ENCODE measurements around the gene DYRK1A.

Gene DYRK1A

GRCh38 chr21:37405629-37406028 lies 39.1 kb downstream of the DYRK1A start:
- Histone ChIP-seq H3K36me3 (ENCODE audit: control insufficient read depth in 2 of 2, insufficient read depth in 1 of 2, low read length in 2 of 2) (no peaks in the 10 kb centered on the region), H3K27ac (ENCODE audit: extremely low read depth, low read depth, low read length) (no peak overlapping the region), H3K9me3 (ENCODE audit: control insufficient read depth, insufficient read depth, low read depth, low read length) (no peaks in the 10 kb centered on the region), H3K4me1 (ENCODE audit: control insufficient read depth, insufficient read depth, low read length) (peaks cover 2% of the 10 kb centered on the region; the same call in 1 of the 2 replicates), H3K4me3 (ENCODE audit: low read depth, low read length) (no peak overlapping the region)
- TF ChIP-seq ZNF513 (tag by site-specific recombination; IDR thresholded peaks at IDR 0.05) (no peak), ZNF624 (tag by site-specific recombination; IDR thresholded peaks at IDR 0.05) (no peak), ZNF747 (tag by site-specific recombination; IDR thresholded peaks at IDR 0.05) (no peak), YY2 (tag by site-specific recombination; IDR thresholded peaks at IDR 0.05) (no peak)
- ChIA-PET CTCF (interaction anchor here (1.3 kb wide), 1 partner anchor 12 kb away, joined by 6 read pairs; no protein-coding TSS in a partner anchor), POLR2A (no interaction called here)

- ChIA-PET CTCF (interaction anchor here (0.6 to 2.2 kb wide), 5 partner anchors 11 to 175 kb away, joined by 3 to 12 read pairs (median 6); no protein-coding TSS in a partner anchor), POLR2A (interaction anchor here (0.8 kb wide), 1 partner anchor 9 kb away, joined by 3 read pairs; no protein-coding TSS in a partner anchor)
- peak; percentile 51; the same call in 1 of the 2 replicates for TF ChIP-seq WT1 (tag by site-specific recombination; IDR thresholded peaks at IDR 0.05)
- 0 out of 2 replicates have a peak, but pooled peaks have one; percentile 37 for TF ChIP-seq ZNF664 (tag by site-specific recombination; IDR thresholded peaks at IDR 0.05)
- no peak for TF ChIP-seq FEZF1 (tag by site-specific recombination; IDR thresholded peaks at IDR 0.05)
- TF ChIP-seq PRDM6 (tag by site-specific recombination; IDR thresholded peaks at IDR 0.05): peak; percentile 44; the same call in 1 of the 2 replicates
- TF ChIP-seq TSHZ1 (tag by site-specific recombination; IDR thresholded peaks at IDR 0.05; ENCODE audit: borderline replicate concordance): peak; percentile 64; the same call in 1 of the 2 replicates
- Histone ChIP-seq H3K4me3 (ENCODE audit: low read depth, low read length) (no peak overlapping the region), H3K36me3 (ENCODE audit: control insufficient read depth in 2 of 2, insufficient read depth in 1 of 2, low read length in 2 of 2) (no peaks in the 10 kb centered on the region), H3K9me3 (ENCODE audit: control insufficient read depth, insufficient read depth, low read depth, low read length) (no peaks in the 10 kb centered on the region), H3K4me1 (ENCODE audit: control insufficient read depth, insufficient read depth, low read length) (peaks cover 12% of the 10 kb centered on the region), H3K27ac (ENCODE audit: extremely low read depth, low read depth, low read length) (no peak overlapping the region)
These were observed 41.3 kb downstream of the DYRK1A start for GRCh38 chr21:37407719-37408420.

GRCh38 chr21:37408464-37409193 lies 42.1 kb downstream of the DYRK1A start:
- CTCF ChIA-PET: interaction anchor here (0.6 to 2.2 kb wide), 5 partner anchors 10 to 174 kb away, joined by 3 to 12 read pairs (median 6); no protein-coding TSS in a partner anchor
- peaks cover 12% of the 10 kb centered on the region for H3K4me1 ChIP-seq (ENCODE audit: control insufficient read depth, insufficient read depth, low read length)
- TF ChIP-seq ZNF114 (tag by site-specific recombination; IDR thresholded peaks at IDR 0.05) (no peak), ZFP37 (tag by site-specific recombination; IDR thresholded peaks at IDR 0.05) (no peak), ZNF239 (tag by site-specific recombination; IDR thresholded peaks at IDR 0.05) (no peak), ZNF449 (tag by site-specific recombination; IDR thresholded peaks at IDR 0.05) (no peak)
- H3K9me3 ChIP-seq (ENCODE audit: control insufficient read depth, insufficient read depth, low read depth, low read length): no peaks in the 10 kb centered on the region
- H3K36me3 ChIP-seq (ENCODE audit: control insufficient read depth in 2 of 2, insufficient read depth in 1 of 2, low read length in 2 of 2): no peaks in the 10 kb centered on the region
- POLR2A ChIA-PET: interaction anchor here (0.8 kb wide), 1 partner anchor 10 kb away, joined by 3 read pairs; no protein-coding TSS in a partner anchor
- H3K4me3 ChIP-seq (ENCODE audit: low read depth, low read length): no peak overlapping the region
- no peak overlapping the region for H3K27ac ChIP-seq (ENCODE audit: extremely low read depth, low read depth, low read length)

Data from HEK293 (cell line).